ENCODE measurements around the gene FBXO3.
"Not testable (repeated sequence)": the region's sequence is repeated elsewhere in the genome, so short reads cannot be mapped to it uniquely, and the experiment has no call there.

The FBXO3 gene

DNA sequence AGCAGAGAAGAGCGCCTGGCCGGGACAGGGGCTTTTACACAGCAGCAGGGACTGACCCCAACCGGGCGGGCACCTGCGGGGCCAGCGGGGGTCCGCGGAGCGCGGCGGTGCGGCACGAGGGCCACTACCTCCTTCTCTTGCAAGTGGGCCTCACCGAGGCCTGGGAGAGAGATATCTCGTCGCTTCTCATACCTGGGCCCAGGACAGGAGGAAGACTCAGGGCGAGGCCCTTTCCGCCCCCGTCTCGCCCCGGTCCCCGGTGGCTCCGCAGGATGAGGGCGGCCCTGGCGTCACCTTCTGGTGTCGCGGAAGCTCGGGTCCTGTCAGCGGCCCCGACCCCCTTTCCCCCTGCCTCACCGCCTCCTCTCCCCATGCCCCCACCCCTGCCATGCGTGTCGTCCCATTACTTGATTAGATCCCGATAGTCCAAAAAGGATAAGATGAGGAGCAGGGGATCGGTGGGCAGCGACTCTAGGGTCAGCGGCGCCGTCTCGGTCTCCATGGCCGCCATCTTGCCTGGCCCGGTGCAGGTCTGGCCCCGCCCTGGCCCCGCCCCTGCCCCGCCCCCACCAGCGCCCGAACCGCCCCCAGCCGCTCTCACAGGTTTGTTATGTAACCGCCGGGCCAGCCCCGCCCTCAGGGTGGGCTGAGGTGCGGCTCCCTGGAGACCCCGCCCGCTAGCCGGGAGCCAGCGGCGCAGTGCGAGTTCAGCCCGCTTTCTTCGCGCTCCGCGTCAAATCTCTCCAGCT, at the start of gene FBXO3:
Gene FBXO3, minus strand, starts transcription at position 534 of the 749 bp plus-strand sequence. Its CDS starts 23 bp downstream, at position 511.
- no peak for DNase-seq (ENCODE audit: low read depth, low spot score)

DNA sequence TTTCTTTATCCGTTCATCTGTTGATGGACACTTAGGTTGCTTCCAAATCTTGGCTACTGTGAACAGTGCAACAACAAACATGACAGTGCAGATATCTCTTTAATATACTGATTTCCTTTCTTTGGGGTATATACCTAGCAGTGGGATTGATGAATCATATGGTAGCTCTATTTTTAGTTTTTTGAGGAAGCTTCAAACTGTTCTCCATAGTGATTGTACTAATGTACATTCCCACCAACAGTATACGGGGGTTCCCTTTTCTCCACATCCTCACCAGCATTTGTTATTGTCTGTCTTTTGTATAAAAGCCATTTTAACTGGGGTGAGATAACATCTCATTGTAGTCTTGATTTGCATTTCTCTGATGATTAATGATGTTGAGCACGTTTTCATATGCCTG, 48.7 kb upstream of the FBXO3 start:
- not testable (repeated sequence) for DNase-seq (ENCODE audit: low read depth, low spot score)

GRCh38 chr11:33819278-33820035, 45.1 kb upstream of the FBXO3 start:
- DNase-seq (ENCODE audit: low read depth, low spot score), result no peak

- DNase-seq (ENCODE audit: low read depth, low spot score), result peak; percentile 68
These were observed 34.0 kb upstream of the FBXO3 start for GRCh38 chr11:33808228-33808828.

DNA sequence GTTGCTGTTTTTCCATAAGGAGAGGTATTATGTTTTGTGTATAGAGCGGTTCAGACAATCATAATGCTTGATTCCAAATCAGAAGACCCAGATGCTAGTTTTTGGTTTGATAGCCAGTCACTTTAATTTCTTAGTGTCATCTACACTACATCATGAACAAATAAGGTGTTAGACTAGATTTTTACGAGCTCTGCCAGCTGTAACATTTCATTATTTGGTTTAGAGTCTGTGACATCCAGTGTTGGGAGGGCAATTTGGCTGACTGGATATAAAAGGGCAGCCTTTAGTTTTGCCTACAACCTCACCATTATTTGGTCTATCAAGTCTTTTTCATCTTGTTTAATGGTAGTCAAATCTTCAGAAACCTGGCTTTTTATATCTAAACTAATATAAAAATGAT, 30.2 kb upstream of the FBXO3 start:
- no peak for DNase-seq (ENCODE audit: low read depth, low spot score)

DNA sequence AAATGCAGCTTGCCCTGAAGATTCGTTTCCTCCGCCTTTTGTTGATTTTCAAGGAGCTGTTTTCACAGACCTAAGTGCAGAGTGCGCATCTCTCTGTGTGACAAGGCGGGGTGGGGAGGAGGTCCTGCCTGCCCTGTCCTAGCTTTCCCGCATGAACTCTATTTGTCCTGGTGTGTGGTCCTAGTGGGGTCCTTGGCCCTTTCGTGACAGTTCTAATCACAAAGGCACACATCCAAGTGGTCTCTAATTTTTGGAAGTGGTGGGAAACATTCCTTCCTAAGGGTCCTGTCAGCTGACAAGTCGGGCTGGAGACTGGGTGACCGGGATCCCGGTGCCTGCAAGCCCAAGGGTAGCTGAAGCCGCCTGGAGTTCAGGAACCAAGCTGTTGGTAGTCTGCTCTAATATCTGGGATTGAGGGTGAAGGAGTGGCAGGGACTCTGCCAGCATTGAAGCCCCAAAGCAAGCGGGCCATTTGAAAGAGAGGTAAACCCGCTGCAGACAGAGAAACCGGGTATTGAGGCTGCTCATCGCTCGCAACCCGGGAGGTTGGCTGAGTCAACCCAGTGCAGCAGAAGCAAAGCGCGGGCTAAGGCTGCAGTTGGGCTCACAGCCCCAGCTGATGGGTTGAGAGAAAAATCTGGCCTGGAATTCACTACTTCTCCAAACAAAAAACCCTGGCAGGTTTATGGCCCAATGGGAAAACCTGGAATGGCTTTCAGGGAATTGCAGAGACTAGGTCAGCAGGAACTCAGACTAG, 28.1 kb upstream of the FBXO3 start:
- peak; percentile 67 for DNase-seq (ENCODE audit: low read depth, low spot score)

DNA sequence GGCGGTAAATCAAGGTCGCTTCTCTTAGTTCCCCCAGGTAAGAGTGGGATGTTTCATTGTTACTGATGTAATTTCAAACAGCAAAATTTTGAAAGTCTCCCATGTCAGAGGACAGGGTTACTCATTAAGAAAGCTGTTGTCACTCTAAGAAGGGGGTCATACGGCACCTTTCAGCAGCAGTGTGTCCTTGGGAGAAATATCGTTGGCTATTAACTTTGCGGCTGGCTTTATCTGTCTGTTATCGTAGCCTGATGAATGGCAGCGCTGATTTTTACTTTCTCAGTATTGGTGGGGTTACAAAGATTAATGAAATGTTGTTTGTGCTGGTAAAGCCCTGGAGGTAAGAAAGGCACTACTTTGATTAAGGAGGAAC, 27.5 kb upstream of the FBXO3 start:
- no peak for DNase-seq (ENCODE audit: low read depth, low spot score)

DNA sequence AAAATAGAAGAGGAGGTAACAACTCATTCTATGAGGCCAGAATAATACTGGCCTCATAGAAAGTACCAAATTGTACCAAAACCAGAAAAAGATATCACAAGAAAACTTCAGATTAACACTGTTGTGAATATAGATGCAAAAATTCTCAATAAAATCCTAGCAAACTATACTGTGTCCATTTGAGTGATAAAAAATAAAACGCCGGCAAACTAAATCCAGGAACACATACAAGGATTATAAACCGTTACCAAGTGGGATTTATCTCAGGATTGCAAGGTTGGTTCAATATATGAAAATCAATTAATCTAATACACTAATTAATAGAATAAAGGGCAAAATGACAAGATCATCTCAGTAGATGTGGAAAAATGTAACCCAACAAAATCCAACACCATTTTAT, 23.6 kb upstream of the FBXO3 start:
- no peak for DNase-seq (ENCODE audit: low read depth, low spot score)

GRCh38 chr11:33790040-33790439, 15.7 kb upstream of the FBXO3 start:
- no peak for DNase-seq (ENCODE audit: low read depth, low spot score)

GRCh38 chr11:33788095-33788494, 13.8 kb upstream of the FBXO3 start:
- not testable (repeated sequence) for DNase-seq (ENCODE audit: low read depth, low spot score)

- no peak for DNase-seq (ENCODE audit: low read depth, low spot score)
These were observed 12.8 kb upstream of the FBXO3 start for GRCh38 chr11:33787076-33787475.

DNA sequence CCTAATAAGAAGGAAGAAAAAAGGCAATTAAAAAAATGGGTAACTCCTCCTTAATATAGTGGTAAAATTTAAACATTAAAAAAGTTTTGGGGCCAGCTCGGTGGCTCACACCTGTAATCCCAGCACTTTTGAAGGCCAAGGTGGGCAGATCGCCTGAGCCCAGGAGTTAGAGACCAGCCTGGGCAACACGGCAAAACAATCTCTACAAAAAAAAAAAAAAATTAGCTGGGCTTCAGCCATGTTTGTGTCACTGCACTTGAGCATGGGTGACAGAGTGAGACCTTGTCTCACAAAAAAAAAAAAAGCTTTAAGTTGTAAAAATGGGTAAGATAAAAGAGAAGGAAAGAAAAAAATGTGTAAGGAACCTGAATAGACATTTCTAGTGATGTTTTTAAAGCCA, 11.3 kb upstream of the FBXO3 start:
- no peak for DNase-seq (ENCODE audit: low read depth, low spot score)

DNA sequence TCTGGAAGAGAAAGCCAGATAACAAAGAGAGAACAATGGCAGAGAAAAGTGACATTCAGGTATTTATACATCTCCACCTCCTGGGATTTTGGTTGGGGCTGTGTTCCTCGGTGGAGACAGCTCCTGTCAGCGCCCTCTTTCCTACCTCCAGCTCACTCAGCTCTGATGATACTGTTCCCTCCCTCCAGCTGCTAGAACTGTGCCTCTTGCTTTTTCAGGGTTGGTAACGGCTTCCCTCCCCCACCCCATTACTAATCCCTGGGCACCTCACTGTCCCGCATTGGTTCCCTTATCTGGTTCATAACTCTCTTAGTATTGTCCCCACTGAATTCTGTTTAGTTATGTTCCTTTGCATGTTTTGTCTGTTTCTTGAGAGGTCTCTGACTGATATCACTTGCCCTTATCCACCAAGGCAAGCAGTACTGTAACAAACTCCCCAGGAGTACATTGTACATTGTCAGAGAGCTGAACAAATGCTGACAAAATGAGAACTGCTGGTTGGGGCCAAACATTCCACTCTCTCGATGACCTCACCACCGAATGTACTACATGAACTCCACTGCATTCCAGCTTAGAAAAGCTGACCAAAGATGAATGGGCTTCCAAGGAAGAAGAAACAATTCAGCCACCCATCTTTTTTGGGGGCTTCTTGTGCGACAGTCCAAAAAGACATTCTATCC, 5.7 kb upstream of the FBXO3 start:
- DNase-seq (ENCODE audit: low read depth, low spot score), result no peak

- DNase-seq (ENCODE audit: low read depth, low spot score), result no peak
These were observed 4.4 kb upstream of the FBXO3 start for GRCh38 chr11:33778675-33779074.

DNA sequence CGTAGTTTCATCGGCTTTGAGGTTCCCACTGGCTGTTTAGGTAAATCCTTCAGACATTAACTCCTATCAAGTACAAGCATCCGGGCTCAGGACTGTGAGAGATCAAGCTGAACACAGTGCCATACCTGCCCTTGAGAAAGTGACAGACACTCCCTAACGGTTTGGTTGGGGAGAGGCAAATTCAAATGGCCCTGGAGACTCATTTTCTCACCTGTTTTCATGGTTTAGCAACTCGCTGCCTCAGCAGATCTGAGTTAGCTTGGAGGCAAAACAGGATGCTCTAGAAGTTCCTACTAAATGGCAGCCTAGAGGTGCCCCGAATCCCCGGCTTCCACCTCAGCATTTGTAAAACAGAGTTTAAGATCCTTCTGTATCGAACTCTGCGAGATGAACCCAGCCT, 3.6 kb upstream of the FBXO3 start:
- DNase-seq (ENCODE audit: low read depth, low spot score), result no peak

DNA sequence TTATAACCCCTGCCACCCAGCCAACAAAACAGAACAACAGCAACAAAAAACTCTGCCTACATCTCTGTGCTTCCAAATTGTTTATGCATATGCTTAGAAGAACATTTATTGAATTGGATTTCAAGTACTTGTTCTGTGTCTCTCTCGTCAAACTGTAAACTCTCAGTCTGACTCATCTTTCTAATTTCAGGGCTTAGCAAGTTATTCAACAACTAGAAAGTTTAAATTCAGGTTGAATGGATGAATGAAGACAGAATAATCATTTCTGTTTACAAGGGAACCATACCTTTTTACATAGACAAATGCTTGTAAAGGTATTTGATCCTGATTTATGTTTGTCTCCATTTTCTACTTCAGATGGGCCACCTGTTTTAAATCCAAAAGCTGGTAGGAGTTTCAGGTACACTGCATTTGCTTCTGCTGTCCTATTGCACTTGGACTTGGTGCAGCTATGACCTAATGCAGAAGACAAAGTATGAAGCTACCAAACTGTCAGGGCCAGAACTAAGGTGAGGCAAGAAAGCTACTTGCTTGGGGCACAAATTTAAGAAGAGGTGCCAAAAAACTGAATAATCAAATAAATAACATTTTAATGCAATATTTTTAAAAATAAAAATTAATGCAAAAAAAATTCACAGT, 1.6 kb upstream of the FBXO3 start:
- no peak for DNase-seq (ENCODE audit: low read depth, low spot score)

GRCh38 chr11:33775467-33775807, 1.1 kb upstream of the FBXO3 start:
- no peak for DNase-seq (ENCODE audit: low read depth, low spot score)

DNA sequence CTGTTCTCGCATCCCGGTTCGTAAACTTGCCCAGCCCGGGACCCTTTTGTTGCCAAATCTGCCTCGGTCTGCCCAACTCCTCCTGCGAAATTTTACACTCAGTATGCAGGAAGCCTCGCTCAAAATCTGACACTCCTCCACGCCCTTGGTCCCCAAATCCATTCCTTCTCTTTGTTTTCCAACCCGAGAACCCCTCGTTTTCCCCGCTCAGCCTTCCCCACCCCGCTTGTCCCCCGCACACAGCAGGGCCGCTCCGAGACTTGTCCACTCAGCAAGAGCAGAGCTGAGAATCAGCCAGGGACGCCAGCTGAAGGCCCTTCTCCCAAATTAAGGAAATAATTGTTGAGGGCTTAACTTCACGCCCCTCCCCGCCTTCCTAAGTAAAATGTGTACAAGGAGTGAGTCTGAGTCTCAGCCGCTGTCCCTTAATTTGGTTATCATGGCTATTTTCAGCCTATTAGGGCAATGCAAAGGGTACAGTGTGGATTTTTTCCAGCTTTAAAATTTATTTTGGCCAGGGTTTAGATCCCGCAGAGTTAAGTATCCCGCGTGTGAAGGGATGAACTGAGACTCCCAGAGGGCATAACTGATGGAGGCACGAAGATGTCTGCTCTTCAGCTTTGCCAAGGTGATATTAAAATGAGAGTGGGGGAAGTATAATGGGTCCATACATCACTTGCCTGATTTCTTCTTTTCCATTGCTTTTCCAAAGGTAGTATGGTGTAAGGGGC, 581 bp upstream of the FBXO3 start:
- DNase-seq (ENCODE audit: low read depth, low spot score), result no peak

- DNase-seq (ENCODE audit: low read depth, low spot score), result no peak
These were observed 825 bp downstream of the FBXO3 start for GRCh38 chr11:33773404-33773986.

- no peak for DNase-seq (ENCODE audit: low read depth, low spot score)
These were observed 1.4 kb downstream of the FBXO3 start for GRCh38 chr11:33772870-33773269.

Data from smooth muscle cell of the brain vasculature (primary cell).